ENCODE data around the gene IYD. TPM values are rescaled to one million over a fixed set of nuclear protein-coding genes. Genes with fewer than 3 reads are reported as not detected.

The IYD gene
- polyA plus RNA-seq, 2 of the 4 experiments (the other 2 are of a cell fraction) = 0.08 TPM; not detected in 1

DNA sequence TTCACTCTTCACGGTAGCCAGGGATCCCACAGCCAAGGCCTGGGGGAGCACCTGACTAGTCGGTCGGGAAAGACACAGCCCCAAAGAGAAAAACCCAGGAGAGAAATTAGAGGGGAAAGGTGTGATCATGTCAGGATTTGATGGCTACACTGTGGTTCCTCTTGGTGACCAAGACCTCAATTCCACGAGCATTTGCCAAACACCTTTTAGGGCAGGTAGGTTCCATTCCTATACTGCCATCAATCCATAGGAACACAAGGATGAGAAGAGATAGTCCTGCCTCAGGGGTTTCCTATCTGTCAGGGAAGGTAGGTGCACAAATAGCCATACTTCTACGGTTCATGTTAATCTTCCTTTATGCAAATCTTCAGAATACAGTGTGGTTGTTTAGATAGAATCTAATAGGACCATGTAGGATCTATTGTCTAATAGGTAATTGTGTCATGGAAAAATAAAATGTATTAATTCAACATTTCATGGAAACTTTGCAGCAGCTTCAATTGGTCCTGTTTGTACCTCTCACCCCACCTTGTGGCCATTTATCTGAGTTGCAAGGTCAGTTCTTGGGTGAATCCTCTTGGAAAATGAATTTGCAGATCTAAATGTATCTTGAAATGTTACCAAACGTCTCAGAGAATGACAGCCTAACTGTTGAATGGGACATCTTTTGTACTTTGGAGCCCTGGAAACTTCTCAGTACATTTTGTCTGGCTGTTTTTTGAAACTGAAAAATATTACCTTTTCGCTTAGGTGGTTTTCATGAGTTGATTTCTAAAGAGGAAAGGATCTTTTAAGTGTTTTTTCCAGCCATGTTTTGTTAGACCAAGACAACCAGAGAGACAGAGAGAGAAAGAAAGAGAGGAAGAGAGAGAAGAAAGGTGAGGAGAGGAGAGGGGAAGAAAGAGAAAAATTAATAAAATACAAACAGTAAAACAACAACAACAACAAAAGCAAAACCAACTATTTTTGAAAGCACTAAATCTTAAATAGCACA lies 33.7 kb upstream of the IYD start:
- no peak overlapping the region for H3K4me2 ChIP-seq
- WGBS (ENCODE audit: missing lambda C conversion rate) = 33% methylated on average over 7 of the region's 7 CpGs
- peak; percentile 40 to 72 for DNase-seq (ENCODE audit: low read depth in 1 of 2, low spot score in 1 of 2)
- TF ChIP-seq BHLHE40 (IDR thresholded peaks at IDR 0.05; ENCODE audit: low read depth, low read length) (no peak), EP300 (IDR thresholded peaks at IDR 0.05) (no peak), RAD21 (conservative IDR thresholded peaks at IDR 0.05 in 1 of 2, IDR thresholded peaks at IDR 0.05 in 1 of 2) (peak; percentile 80 to 82), CBX2 (IDR thresholded peaks at IDR 0.05; ENCODE audit: borderline replicate concordance, low read depth) (no peak), POLR2A (IDR thresholded peaks at IDR 0.05; ENCODE audit: low read length) (no peak), SMC3 (IDR thresholded peaks at IDR 0.05) (peak; percentile 86)
- TF ChIP-seq, protein P1, sequence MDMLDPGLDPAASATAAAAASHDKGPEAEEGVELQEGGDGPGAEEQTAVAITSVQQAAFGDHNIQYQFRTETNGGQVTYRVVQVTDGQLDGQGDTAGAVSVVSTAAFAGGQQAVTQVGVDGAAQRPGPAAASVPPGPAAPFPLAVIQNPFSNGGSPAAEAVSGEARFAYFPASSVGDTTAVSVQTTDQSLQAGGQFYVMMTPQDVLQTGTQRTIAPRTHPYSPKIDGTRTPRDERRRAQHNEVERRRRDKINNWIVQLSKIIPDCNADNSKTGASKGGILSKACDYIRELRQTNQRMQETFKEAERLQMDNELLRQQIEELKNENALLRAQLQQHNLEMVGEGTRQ (IDR thresholded peaks at IDR 0.05) = no peak
- TF ChIP-seq, protein P2, sequence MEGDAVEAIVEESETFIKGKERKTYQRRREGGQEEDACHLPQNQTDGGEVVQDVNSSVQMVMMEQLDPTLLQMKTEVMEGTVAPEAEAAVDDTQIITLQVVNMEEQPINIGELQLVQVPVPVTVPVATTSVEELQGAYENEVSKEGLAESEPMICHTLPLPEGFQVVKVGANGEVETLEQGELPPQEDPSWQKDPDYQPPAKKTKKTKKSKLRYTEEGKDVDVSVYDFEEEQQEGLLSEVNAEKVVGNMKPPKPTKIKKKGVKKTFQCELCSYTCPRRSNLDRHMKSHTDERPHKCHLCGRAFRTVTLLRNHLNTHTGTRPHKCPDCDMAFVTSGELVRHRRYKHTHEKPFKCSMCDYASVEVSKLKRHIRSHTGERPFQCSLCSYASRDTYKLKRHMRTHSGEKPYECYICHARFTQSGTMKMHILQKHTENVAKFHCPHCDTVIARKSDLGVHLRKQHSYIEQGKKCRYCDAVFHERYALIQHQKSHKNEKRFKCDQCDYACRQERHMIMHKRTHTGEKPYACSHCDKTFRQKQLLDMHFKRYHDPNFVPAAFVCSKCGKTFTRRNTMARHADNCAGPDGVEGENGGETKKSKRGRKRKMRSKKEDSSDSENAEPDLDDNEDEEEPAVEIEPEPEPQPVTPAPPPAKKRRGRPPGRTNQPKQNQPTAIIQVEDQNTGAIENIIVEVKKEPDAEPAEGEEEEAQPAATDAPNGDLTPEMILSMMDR (IDR thresholded peaks at IDR 0.05) = peak; percentile 80
- H3K9me3 ChIP-seq = no peaks in the 10 kb centered on the region
- no peak for FAIRE-seq
- no peak overlapping the region for H3K4me3 ChIP-seq
- H3K27ac ChIP-seq = no peak overlapping the region
- POLR2A ChIA-PET = no interaction called here
- CTCF ChIA-PET = interaction anchor here (0.6 to 1.8 kb wide), 9 partner anchors 8 to 540 kb away, joined by 3 to 19 read pairs (median 4); no protein-coding TSS in a partner anchor
- H3K4me1 ChIP-seq = no peaks in the 10 kb centered on the region
- peak; percentile 47 to 59; a peak in 2 of 6 replicates for ATAC-seq

DNA sequence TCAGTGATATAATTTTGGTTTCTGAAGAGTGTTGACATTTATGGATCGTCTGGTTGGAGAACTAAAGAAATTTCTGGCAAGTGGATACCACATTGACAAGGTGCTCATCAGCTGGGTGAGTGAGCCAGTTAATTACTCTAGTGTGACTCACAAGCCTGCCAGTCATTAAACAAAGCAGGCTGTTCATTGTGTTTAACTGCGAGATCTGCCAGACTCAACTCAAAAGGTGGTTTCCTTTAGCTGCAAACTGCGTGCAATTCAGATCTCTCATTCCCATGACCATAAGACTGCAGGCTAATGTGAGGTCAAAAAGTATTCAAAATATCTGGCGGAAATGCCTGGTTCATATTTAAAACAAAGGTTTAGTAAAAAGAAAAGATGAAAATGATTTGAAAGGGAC lies 32.5 kb upstream of the IYD start:
- Histone ChIP-seq H3K9me3 (no peaks in the 10 kb centered on the region), H3K4me2 (no peak overlapping the region), H3K4me3 (no peak overlapping the region), H3K4me1 (no peaks in the 10 kb centered on the region), H3K27ac (no peak overlapping the region)
- DNase-seq (ENCODE audit: low read depth in 1 of 2, low spot score in 1 of 2) = no peak
- no peak for TF ChIP-seq NFE2L2 (conservative IDR thresholded peaks at IDR 0.05; ENCODE audit: low read length)
- no peak for TF ChIP-seq BHLHE40 (IDR thresholded peaks at IDR 0.05; ENCODE audit: low read depth, low read length)
- no peak for TF ChIP-seq MYC (IDR thresholded peaks at IDR 0.05; ENCODE audit: borderline replicate concordance, low read length)
- no peak for TF ChIP-seq PHF8 (IDR thresholded peaks at IDR 0.05; ENCODE audit: borderline replicate concordance, low read depth)
- no peak for TF ChIP-seq SMC3 (IDR thresholded peaks at IDR 0.05)
- POLR2A ChIA-PET = no interaction called here
- FAIRE-seq = no peak
- 27% methylated on average over 4 of the region's 4 CpGs for WGBS (ENCODE audit: missing lambda C conversion rate)
- ATAC-seq = no peak
- CTCF ChIA-PET = interaction anchor here (0.6 to 1.3 kb wide), 6 partner anchors 12 to 799 kb away, joined by 3 to 8 read pairs (median 4); no protein-coding TSS in a partner anchor

DNA sequence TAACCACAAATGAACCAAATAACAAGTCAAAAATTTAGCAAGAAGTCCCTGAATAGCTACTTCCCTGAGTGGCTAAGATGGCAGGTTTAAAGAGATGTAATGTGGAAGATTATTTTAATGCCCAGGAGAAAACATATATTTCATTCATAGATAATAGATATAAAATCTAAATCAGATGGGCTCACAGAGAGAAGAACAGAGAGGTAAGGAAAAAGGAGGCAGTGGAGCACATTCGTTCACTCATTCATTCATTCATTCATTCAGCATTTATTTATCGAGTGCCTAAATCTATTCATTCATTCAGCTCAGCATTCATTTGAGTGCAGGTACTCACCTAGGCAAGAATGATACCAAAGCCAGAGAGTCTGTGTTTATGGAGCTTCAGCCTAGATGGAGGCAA lies 32.1 kb upstream of the IYD start:
- FAIRE-seq (no peak), ATAC-seq (no peak), DNase-seq (ENCODE audit: low read depth in 1 of 2, low spot score in 1 of 2) (no peak)
- ChIA-PET CTCF (interaction anchor here (0.6 to 1.3 kb wide), 6 partner anchors 12 to 800 kb away, joined by 3 to 8 read pairs (median 4); no protein-coding TSS in a partner anchor), POLR2A (no interaction called here)
- H3K4me1 ChIP-seq = no peaks in the 10 kb centered on the region
- H3K4me3 ChIP-seq = no peak overlapping the region
- WGBS (ENCODE audit: missing lambda C conversion rate) = 38% methylated on average over 2 of the region's 2 CpGs
- no peak overlapping the region for H3K27ac ChIP-seq
- H3K9me3 ChIP-seq = no peaks in the 10 kb centered on the region
- no peak overlapping the region for H3K4me2 ChIP-seq
- TF ChIP-seq MAFK (IDR thresholded peaks at IDR 0.05; ENCODE audit: partially characterized antibody) (no peak), CHD4 (IDR thresholded peaks at IDR 0.05; ENCODE audit: borderline replicate concordance) (no peak), RFX5 (IDR thresholded peaks at IDR 0.05) (no peak), BHLHE40 (IDR thresholded peaks at IDR 0.05; ENCODE audit: low read depth, low read length) (no peak), RARB (CRISPR knock-in tag; IDR thresholded peaks at IDR 0.05) (no peak), EP300 (IDR thresholded peaks at IDR 0.05) (no peak), JUNB (IDR thresholded peaks at IDR 0.05) (no peak), FOSB (CRISPR knock-in tag; IDR thresholded peaks at IDR 0.05) (no peak)
- TF ChIP-seq, protein P3, sequence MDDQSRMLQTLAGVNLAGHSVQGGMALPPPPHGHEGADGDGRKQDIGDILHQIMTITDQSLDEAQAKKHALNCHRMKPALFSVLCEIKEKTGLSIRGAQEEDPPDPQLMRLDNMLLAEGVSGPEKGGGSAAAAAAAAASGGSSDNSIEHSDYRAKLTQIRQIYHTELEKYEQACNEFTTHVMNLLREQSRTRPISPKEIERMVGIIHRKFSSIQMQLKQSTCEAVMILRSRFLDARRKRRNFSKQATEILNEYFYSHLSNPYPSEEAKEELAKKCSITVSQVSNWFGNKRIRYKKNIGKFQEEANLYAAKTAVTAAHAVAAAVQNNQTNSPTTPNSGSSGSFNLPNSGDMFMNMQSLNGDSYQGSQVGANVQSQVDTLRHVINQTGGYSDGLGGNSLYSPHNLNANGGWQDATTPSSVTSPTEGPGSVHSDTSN (IDR thresholded peaks at IDR 0.05) = no peak
- TF ChIP-seq, protein P4, sequence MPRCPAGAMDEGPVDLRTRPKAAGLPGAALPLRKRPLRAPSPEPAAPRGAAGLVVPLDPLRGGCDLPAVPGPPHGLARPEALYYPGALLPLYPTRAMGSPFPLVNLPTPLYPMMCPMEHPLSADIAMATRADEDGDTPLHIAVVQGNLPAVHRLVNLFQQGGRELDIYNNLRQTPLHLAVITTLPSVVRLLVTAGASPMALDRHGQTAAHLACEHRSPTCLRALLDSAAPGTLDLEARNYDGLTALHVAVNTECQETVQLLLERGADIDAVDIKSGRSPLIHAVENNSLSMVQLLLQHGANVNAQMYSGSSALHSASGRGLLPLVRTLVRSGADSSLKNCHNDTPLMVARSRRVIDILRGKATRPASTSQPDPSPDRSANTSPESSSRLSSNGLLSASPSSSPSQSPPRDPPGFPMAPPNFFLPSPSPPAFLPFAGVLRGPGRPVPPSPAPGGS (IDR thresholded peaks at IDR 0.05) = no peak
- TF ChIP-seq, protein P5, sequence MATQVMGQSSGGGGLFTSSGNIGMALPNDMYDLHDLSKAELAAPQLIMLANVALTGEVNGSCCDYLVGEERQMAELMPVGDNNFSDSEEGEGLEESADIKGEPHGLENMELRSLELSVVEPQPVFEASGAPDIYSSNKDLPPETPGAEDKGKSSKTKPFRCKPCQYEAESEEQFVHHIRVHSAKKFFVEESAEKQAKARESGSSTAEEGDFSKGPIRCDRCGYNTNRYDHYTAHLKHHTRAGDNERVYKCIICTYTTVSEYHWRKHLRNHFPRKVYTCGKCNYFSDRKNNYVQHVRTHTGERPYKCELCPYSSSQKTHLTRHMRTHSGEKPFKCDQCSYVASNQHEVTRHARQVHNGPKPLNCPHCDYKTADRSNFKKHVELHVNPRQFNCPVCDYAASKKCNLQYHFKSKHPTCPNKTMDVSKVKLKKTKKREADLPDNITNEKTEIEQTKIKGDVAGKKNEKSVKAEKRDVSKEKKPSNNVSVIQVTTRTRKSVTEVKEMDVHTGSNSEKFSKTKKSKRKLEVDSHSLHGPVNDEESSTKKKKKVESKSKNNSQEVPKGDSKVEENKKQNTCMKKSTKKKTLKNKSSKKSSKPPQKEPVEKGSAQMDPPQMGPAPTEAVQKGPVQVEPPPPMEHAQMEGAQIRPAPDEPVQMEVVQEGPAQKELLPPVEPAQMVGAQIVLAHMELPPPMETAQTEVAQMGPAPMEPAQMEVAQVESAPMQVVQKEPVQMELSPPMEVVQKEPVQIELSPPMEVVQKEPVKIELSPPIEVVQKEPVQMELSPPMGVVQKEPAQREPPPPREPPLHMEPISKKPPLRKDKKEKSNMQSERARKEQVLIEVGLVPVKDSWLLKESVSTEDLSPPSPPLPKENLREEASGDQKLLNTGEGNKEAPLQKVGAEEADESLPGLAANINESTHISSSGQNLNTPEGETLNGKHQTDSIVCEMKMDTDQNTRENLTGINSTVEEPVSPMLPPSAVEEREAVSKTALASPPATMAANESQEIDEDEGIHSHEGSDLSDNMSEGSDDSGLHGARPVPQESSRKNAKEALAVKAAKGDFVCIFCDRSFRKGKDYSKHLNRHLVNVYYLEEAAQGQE (IDR thresholded peaks at IDR 0.05) = no peak
- TF ChIP-seq, protein P6, sequence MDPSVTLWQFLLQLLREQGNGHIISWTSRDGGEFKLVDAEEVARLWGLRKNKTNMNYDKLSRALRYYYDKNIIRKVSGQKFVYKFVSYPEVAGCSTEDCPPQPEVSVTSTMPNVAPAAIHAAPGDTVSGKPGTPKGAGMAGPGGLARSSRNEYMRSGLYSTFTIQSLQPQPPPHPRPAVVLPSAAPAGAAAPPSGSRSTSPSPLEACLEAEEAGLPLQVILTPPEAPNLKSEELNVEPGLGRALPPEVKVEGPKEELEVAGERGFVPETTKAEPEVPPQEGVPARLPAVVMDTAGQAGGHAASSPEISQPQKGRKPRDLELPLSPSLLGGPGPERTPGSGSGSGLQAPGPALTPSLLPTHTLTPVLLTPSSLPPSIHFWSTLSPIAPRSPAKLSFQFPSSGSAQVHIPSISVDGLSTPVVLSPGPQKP (IDR thresholded peaks at IDR 0.05; ENCODE audit: low read depth, low read length) = no peak
